HG02588 (cell line): ENCODE results near the gene MBNL1.
"Not testable (repeated sequence)": the region's sequence is repeated elsewhere in the genome, so short reads cannot be mapped to it uniquely, and the experiment has no call there.

Experiments
- ATAC-seq: cut with Tn5 transposase; IDR thresholded peaks from one replicate; pipeline ENCODE4 v1.9.1; 2021; ENCODE audit warnings: mild to moderate bottlenecking, moderate library complexity; ENCODE audit not compliant: unreplicated experiment

The MBNL1 gene

DNA sequence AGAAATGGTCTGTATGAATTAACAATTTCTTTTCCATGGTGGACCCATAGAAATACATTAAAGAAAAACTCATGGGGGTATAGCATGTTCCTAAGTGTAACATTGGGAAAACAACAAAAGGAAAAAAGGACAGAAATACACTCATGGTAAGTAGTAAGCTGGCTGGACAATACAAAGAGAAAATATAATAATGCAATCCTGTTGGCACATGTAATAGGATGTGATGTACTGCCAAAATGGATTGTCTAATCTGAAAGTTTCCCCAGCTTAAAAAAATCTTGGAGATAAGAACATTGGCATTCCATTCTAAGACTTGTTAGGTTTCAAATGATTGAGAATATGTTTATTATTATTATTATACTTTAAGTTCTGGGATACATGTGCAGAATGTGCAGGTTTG, 128.1 kb downstream of the MBNL1 start:
- no peak for ATAC-seq

DNA sequence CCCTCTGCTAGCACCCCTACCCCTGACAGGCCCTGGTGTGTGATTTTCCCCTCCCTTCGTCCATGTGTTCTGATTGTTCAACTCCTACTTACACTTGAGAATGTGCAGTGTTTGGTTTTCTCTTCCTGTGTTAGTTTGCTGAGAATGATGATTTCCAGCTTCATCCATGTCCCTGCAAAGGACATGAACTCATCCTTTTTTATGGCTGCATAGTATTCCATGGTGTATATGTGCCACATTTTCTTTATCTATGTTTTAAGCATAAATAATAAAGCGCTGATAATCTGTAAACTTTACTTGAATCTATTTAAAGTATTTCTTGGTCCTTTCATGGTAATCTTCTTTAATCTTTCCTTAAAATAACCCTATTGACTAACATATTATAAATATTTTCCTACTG, 128.6 kb downstream of the MBNL1 start:
- not testable (repeated sequence) for ATAC-seq

DNA sequence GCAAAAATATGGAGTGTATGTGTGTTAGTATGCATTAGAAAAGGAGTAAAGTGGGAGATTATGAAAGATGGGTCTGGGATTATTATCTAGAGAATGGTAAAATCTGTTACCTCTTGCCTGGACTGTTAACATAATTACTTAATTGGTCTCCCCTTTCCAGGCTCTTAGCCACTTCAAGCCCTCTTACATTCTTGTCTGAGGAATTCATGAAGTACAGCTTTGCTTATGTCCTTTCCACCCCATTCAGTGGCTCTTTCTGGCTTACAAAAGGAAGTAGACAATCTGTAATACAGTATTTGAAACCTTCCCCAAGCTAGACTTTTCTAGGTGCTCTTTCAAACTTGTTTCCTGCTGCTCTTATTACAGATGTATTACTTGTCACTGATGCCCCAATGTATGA, 129.8 kb downstream of the MBNL1 start:
- ATAC-seq = no peak

DNA sequence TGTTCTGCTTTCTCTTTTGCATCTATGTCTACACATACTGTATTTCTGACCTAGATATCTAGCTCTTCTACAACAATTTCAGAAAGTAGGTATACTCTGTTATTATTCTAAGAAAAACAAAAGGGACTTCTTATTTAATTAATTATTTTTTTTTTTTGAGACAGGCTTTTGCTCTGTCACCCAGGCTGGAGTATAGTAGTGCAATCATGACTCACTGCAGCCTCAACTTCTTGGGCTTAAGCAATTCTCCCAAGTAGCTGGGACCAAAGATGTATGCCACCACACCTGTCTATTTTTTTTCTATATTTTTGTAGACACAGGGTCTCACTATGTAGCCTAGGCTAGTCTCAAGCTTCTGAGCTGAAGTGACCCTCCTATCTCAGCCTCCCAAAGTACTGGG, 130.6 kb downstream of the MBNL1 start:
- ATAC-seq = no peak

DNA sequence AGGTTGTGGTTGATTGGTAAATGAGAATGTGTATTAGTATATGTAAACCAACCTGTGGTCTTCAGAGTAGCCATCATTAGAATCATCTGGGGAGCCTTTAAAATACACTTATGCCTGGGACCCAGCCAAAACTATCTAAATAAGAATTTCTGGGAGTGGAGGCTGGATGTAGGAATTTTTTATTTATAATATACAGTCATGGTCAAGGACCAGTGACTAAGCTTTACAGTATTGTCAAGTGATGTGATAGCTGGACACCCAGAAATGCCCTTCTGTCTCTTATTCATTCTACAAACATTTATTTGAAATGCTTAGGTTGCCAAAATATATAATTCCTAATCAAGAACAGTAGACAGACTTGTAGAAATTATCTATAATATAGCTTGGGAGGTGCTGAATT, 132.2 kb downstream of the MBNL1 start:
- ATAC-seq = no peak

DNA sequence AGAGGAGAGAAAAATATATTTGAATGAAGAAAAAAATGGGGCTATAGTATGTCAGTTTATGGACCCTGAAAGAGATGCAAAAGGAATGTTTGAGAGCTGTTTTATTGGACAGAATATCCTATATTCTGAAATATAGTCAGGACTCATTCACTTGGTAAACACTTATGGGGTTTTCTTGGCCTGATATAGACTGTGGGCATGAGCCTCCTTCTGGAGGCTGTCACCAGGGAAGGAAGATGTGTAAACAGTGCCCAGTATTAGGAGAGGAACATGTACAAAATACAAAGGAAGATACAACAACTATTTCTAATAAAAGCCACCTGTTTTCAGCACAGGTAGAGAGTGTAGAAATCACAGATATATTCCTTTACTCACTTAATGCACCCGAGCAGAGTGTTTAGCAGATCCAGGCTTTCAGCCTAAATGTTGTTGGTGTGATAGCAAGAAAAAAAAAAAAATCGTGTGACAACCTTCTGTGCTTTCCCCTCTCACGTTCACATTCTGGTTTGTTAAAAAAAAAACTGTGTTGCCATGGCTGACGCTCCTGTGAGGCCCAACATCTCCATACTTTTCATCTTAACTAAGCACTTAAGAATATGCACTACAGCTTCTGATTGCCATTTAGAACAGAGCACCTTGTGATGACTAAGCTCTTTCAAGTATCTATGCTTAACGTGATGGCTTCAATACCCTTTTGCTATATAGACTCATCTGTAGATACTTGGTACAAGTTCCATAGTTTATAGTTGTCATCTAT, 134.1 kb downstream of the MBNL1 start:
- ATAC-seq = peak; percentile 49

DNA sequence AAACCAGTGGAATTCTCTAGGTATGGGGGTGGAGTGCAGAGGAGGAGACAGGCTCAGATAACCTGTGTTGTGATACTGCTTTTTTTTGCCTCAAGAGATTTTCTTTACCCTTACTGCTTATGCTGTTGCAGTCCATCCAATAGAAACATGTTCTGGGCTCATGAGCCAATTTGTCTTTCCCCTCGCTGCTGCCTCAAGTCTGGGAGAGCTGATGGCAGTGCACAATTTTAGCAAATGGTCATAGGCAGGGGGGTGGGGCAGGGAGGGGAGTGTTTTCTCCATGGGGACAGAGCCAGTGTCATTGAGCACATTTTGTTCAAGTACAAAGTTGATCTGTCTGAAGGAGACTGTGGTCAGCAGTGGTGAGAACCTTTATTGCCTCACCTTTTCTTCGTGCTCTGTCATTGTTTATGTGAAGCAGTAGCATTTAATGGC, 134.9 kb downstream of the MBNL1 start:
- ATAC-seq = no peak

DNA sequence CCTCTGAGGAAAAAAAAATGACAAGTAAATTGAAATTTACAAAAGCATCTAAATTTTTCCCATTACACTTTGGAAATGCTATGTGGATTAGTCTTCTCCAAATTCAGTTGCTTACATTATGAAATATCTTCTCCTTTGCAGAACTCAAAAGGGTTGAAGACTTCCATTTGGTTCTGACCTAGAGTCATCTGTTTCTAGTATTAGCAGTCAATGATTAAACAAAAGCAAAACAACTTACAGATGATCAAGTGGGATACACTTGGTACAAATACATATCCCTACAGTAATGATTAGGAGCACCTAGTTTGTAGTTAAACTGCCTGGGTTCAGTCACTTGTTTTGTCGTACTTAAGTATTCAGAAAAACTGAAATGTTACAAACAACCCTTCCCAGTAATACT, 136.2 kb downstream of the MBNL1 start:
- no peak for ATAC-seq

DNA sequence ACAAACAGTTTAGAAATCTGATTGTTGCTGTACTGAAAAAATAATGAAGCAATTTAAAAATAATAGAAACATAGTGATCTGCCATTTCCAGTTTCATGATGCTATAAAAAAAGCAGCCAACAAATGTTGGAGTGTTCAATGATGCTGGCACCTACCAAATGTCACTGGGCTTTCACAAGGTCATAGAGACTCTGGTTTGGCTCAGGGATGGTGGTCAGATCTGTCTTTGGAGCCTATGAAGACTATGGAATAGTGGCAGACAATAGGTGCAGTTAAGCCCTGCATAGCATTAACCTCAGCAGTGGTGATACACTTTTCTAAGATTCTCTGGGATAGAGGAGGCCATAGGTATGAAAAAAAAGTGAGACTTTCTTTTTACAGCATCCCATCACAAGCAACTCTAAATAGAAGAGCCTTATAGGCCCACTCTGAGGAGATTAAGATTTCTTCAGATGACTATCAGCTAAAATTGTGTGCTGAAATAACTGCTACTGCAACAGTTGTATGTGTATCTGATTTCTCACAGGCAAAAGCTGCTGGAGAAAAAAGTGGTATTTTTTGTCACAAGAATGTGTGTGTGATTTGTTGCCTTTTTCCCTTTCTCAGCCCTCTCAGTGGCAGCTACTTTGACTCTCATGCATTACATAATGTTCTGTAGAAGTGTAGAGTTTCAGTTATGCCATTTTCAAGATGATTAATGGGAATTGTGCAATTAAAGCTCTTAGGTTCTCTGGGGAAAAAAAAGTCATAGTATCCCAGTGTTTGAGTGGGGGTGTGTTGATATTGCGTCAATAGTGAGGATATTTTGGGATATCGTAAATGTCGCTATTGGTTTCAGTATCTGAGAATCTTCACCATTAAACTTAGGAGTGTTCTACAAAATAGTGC, 137.4 kb downstream of the MBNL1 start:
- no peak for ATAC-seq

DNA sequence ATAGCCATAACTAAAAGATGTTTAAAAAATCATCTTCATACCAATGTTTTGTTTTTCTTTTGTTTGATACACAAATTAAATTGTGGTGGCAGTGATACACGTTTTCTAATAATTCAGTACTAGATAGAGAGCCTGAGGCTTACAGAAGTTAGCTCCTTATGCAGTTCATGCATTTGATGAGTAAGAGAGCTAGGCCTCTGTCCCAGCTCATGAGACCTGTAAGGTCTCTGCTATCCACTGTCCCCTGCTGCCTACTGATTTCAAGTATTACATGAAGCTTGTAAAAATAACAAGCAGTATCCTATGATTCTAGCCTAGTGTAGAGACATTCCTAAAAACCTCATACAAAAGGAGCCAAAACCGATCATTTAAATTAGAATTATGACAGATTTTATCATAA, 144.5 kb downstream of the MBNL1 start:
- no peak for ATAC-seq

DNA sequence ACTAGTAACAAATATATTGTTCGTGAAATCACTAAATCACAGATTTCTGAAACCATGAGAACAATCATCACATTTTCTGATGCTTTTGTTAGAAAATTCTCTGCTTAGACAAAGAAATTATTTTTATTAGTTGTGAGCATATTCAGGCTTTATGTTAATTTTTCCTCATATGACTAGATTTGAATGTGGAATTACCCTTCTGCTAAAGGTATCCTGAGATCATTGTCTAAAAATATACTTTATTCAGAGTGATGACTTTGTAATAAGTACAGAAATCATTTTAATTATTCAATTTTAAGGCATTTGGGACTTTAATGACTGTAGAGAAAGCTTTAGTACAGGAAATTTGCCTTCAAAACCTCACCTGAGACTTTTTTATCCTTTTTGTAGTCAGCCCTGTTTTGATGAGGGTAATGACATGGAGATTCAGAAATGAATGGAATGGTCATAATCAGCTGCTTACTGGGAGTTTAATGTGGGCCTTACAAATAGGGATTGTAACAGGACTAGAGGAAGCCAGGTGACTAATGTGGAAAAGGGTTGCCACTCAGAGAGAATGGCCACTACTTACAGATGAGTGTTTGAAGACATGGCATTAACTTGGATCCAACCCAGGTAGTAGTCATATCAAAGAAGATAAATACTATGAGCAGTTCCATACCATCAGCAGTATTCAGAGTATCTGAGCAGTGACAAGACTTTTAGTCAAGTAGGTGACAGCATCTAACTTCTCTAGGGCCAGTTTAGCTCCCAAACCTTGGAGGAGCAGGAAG, 148.3 kb downstream of the MBNL1 start:
- no peak for ATAC-seq

DNA sequence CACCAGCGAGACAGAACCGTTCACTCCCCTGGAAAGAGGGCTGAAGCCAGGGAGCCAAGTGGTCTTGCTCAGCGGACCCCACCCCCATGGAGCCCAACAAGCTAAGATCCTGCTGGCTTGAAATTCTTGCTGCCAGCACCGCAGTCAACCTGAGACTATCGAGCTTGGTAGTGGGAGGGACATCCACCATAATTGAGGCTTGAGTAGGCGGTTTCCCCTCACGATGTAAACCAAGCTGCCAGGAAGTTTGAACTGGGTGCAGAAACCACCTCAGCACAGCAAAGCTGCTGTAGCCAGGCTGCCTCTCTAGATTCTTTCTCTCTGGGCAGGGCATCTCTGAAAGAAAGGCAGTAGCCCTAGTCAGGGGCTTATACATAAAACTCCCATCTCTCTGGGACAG, 151.0 kb downstream of the MBNL1 start:
- ATAC-seq = no peak

DNA sequence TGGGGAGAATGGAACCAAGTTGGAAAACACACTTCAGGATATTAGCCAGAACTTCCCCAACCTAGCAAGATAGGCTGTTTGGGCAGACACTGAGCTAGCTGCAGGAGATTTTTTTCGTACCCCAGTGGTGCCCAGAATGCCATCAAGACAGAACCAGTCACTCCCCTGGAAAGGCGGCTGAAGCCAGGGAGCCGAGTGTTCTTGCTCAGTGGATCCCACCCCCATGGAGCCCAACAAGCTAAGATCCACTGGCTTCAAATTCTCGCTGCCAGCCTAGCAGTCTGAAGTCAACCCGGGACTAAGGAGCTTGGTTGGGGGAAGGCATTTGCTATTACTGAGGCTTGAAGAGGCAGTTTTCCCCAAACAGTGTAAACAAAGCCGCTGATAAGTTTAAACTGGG, 152.4 kb downstream of the MBNL1 start:
- ATAC-seq = no peak

DNA sequence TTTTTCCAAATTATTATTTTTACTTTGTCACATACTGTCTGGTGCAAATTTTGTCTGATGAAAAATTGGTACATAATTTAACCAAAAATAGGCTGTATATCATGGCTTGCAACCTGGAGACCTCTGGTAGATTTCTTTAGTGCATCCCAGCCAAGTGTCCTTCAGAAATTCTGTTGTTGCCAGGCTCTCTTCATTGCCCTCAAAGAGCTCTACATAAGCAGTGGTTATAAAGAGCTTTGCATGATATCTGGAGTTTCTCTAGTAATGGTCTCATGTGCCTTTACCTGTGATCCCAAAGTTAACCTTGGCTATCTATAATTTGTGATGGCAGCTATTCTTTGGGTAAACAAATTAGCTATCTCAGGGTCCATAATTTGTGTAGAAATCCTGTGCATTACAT, 157.7 kb downstream of the MBNL1 start:
- no peak for ATAC-seq

DNA sequence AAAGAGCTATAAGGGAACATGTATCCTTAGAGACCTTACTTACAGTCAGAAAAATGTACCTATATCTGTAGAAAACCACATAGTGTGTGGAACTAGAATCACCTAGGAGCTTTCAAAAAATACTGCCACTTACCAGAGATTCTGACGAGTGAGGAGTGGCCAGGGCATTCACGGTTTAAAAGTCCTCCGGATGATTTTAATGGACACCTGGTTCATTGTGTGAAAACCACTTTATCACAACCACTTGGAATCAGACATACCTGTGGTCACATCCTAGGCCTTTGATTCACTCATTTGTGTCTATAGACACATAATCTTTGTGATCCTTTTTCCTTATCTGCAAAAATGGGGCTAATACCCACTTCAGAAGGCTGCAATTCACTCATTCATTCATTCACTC, 159.8 kb downstream of the MBNL1 start:
- no peak for ATAC-seq

DNA sequence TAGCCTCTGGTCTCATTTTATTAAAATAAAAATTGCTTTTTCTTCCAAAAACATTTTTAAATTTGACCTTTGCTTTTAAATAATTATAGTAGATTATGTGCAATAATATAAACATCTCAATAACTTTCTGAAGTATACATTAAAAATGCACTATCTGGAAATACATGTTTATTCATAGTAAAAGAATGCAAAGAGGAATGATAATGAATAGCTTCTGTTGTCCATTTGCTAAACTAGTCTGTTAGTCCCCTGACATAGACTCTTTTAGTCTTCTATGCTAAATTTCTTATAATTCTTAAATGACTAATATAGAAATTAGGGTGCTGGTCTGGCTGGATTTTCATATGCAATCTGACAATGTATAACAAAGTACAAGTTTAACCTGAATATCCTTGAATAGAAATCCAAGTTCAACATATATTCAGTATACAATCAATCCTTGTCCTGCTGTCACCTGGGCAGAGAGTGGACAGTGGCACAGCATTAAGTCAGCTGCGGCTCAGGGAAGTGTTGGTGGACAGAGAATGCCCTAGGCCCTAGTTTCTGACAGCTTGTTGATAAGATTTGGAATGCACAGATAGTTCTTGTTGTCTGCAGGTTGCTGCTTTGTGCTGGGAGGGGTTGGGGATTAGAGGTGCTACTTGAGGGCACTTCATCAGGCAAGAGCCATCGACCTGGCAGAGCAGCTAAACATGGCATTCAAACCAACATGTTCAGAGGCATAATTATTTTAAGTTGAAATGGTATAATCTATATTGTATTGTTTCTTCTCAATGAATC, 161.7 kb downstream of the MBNL1 start:
- ATAC-seq = no peak

DNA sequence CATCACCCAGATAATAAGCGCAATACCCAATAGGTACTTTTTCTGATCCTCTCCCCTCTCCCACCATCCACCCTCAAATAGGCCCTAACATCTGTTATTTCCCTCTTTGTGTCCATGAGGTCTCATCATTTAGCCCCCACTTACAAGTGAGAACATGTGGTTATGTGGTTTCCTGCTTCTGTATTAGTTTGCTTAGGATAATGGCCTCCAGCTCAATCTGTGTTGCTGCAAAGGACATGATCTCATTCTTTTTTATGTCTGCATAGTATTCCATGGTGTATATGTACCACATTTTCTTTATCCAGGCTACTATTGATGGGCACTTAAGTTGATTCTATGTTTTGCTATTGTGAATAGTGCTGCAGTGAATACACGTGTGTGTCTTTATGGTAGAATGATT, 165.4 kb downstream of the MBNL1 start:
- no peak for ATAC-seq

DNA sequence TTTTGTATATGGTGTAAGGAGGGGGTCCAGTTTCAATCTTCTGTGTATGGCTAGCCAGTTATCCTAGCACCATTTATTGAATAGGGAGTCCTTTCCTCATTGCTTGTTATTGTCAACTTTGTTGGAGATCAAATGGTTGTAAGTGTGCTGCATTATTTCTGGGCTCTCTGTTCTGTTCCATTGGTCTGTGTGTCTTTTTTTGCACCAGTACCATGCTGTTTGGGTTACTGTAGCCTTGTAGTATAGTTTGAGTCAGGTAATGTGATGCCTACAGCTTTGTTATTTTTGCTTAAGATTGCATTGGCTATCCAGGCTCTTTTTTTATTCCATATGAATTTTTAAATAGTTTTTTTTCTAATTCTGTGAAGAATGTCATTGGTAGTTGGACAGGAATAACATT, 166.5 kb downstream of the MBNL1 start:
- ATAC-seq = not testable (repeated sequence)

DNA sequence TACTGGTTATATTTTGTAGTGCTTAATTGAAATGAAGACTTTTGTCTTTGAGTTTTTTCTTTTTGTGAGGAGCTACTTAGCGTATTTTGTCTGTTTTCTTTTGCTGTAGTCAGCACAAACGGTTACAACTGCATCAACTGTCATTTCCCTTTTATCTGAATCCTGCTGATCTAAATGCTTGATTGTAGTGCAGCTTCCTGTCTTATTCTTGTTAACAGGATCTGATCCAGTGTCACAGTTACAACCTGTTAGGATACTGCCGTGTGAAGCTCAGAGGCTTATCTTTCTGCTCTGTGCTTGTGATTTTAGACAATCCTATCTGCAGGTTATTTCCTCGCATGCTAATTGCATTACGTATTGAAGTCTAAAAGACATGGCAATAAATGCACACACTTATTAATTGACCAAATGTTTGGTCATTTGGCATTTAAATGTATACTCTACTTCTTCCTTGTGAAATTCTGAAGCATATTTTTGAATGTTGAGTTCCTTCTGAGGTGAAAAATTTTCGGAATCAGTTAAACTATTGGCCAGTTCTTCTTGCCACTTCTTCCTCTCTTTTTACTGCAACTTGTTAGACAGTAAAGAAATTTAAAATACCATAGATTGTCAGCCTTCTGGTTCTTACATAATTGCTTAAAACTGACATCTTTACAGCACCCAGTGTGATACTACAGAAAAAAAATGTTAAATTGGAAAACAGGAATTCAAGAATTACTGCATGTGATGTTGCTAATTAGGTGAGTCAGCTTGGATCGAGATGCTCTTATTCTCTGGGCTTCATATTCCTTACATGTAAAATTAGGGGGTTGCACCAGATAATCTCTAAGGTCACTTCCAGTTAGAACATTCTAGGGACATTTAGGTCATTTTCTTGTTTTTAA, 168.2 kb downstream of the MBNL1 start:
- no peak for ATAC-seq

DNA sequence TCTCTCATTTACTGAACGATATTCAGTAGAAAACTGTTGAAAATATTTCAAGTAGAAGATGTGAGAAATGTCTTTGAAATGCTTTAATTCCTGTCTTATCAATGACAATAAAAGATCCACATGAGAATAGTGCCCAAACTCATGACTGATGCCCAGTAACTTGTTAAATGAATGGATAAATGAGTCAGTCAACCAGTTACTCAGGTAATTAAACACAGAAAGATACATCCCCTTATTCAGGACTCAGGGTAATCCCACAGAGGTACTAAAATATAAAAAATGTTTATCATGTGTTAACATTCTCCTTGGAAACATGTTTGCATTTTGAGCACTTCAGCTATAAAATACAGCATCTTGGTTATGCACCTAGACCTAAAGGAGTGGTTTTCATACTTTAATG, 169.5 kb downstream of the MBNL1 start:
- ATAC-seq = no peak
